Peyer's patch (tissue), 4 donors: Measurements from ENCODE around the gene ADK.

Source experiments
- CTCF ChIP-seq, 6 experiments: fragments of 450-650 bp in 4 of 6; fragments of 200-600 bp in 2 of 6; sonication (generic) in 1 of 6; IDR thresholded peaks; one replicate each; pipeline ENCODE4 v1.5.1; 2017 to 2019; ENCODE audit warnings: antibody characterized with exemption in 6 of 6, mild to moderate bottlenecking in 3 of 6, moderate library complexity in 1 of 6
- POLR2A ChIP-seq, 2 donors: fragments of 450-650 bp; IDR thresholded peaks; one replicate each; pipeline ENCODE4 v1.5.1; 2017; ENCODE audit warnings: antibody characterized with exemption in 2 of 2, mild to moderate bottlenecking in 2 of 2, moderate library complexity in 2 of 2

GRCh38 chr10:74662635-74663034 is 511.6 kb downstream of the ADK start:
- TF ChIP-seq POLR2A (IDR thresholded peaks at IDR 0.05) (no peak), CTCF (IDR thresholded peaks at IDR 0.05) (no peak)
